Activated CD4-positive, CD25-positive, alpha-beta regulatory T cell treated with anti-CD3 and anti-CD28 coated beads, Interleukin-2, amount 50 U/mL, for 24 hours (primary cell): ENCODE data around the gene DNAH5.
"Not testable (repeated sequence)": the region's sequence is repeated elsewhere in the genome, so short reads cannot be mapped to it uniquely, and the experiment has no call there.

Experiments used
- ATAC-seq, 2 donors: fragments of 150-1000 bp; cut with Tn5 transposase; one replicate each; pipeline ENCODE4 v1.10.0; 2021; ENCODE audit warnings: mild to moderate bottlenecking in 1 of 2, moderate library complexity in 1 of 2

DNAH5 gene

GRCh38 chr5:13831351-13831750 lies 113.1 kb downstream of the DNAH5 start:
- no peak for ATAC-seq

DNA sequence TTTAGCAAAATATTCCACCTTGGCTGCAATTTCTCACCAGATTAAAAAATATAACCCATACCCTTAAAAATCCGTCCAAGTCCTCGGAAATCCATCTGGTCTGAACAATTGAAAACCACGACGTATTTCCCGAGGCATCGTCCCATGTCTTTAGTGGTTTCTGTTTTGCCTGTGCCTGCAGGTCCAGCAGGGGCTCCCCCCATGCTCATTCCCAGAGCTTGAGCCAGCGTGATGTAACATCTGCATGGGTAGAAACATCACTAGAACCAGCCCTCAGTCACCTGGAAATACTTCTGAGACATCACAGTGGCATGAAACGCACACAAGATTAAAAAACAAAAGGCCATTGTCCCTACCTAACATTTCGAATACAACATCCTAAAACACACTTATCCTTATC lies 114.0 kb downstream of the DNAH5 start:
- ATAC-seq: no peak

GRCh38 chr5:13821366-13821765 lies 123.1 kb downstream of the DNAH5 start:
- ATAC-seq: no peak

- ATAC-seq: no peak
These were observed 128.4 kb downstream of the DNAH5 start for GRCh38 chr5:13816126-13816525.

DNA sequence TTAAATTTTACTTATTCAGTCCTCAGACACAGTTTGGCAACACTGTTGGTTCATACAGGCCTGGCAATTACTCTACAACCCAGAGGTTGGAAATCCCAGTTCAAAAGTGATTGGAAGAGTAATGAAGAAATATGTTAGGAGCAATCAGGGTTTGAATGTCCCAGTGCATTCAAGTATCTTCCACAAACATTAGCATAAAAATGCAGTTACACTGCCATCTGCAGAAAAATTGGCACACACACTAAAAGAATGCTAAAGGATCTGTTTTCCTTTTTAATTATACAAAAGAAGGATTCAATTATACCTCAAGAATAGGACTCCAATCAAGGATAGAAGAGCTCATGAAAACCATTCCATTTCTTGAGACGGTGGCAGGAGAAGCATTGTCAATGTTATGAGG lies 130.2 kb downstream of the DNAH5 start:
- no peak for ATAC-seq

GRCh38 chr5:13809921-13810320 lies 134.6 kb downstream of the DNAH5 start:
- ATAC-seq: no peak

DNA sequence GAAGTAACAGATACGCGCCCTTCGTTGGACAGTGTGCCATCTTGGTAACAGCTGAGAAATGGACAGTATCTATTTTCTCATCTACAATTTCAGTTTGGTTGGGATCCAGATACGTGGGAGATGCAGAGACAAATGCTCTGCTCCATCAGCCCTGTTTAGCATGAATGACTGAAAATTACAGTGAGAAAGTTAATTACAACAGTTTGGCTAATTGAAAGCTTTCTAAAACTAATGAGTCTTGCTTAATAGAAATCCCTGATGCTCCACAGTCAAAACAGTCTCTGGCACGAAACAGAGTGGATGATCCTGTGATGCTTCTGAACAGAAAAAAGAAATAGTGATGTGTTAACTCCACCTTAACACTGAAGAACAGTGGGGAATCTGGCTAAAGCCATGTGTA lies 140.2 kb downstream of the DNAH5 start:
- ATAC-seq: no peak

GRCh38 chr5:13798569-13798968 lies 145.9 kb downstream of the DNAH5 start:
- ATAC-seq: not testable (repeated sequence)

- ATAC-seq: no peak
These were observed 158.6 kb downstream of the DNAH5 start for GRCh38 chr5:13785781-13786415.

- ATAC-seq: no peak
These were observed 160.8 kb downstream of the DNAH5 start for GRCh38 chr5:13783726-13784125.

- ATAC-seq: no peak
These were observed 164.4 kb downstream of the DNAH5 start for GRCh38 chr5:13780081-13780480.

- ATAC-seq: no peak
These were observed 170.8 kb downstream of the DNAH5 start for GRCh38 chr5:13773649-13774048.

GRCh38 chr5:13771011-13771571 lies 173.4 kb downstream of the DNAH5 start:
- no peak for ATAC-seq

GRCh38 chr5:13766236-13766635 lies 178.3 kb downstream of the DNAH5 start:
- ATAC-seq: no peak

GRCh38 chr5:13763719-13764118 lies 180.8 kb downstream of the DNAH5 start:
- ATAC-seq: no peak

- ATAC-seq: no peak
These were observed 194.7 kb downstream of the DNAH5 start for GRCh38 chr5:13749766-13750165.

GRCh38 chr5:13746026-13746425 lies 198.5 kb downstream of the DNAH5 start:
- ATAC-seq: no peak

DNA sequence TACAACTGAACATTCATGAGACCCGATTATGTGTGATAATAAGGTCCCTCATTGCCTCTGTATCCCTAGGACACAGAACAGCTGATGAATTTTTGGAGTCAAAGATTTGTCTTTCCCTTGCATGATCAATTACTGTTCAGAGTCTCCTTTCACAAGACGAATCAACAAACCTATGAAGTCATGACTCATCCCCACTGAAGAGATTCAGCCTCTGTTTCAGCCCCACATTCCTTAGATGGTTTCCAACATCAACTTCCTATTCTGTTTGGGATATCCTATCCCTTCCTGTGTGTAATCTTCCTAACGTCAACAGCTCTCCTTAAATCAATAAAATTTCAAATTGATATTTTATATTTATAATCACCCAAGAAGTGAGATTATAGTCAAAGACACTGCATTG lies 199.0 kb downstream of the DNAH5 start:
- no peak for ATAC-seq

GRCh38 chr5:13740471-13740870 lies 204.0 kb downstream of the DNAH5 start:
- ATAC-seq: no peak

DNA sequence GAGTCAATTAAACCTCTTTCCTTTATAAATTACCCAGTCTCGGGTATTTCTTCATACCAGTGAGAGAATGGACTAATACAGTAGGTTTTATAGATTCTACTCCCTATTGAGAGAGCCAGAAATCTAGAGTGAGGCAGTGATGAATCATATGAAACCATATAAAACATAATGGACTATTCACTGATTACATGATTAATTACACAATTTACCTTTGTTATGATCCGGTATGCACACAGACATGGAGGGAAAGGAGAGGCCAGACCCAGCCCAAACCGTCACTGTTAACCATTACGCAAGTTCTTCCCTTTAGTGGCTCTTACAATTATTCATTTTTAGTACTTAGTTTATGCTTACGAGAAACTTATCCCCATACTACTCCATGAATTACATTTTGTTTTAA lies 205.0 kb downstream of the DNAH5 start:
- no peak for ATAC-seq

- no peak for ATAC-seq
These were observed 208.8 kb downstream of the DNAH5 start for GRCh38 chr5:13735691-13736090.

DNA sequence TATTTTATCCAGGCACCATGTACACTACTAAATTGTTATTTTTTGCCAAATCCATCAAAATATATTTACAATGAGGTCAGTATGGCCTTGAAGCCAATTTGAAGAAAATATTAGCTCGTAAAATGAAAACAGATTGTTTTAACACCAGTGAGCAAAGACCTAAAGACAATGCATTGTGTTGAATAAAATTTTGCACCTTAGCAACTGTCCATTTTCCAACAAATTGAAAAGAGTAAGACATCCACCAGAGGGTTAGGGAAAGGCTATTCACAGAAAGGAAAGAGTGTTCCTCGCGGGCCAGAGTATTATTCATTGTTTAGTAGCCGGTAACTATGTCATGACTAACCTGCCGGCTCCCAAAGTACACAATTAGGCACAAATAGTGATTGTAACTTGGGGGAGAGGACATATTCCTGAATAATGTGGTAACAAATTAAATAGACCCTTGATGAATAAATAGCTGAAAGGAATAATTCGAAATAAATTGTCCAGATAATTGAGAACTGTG lies 213.3 kb downstream of the DNAH5 start:
- ATAC-seq: no peak

DNA sequence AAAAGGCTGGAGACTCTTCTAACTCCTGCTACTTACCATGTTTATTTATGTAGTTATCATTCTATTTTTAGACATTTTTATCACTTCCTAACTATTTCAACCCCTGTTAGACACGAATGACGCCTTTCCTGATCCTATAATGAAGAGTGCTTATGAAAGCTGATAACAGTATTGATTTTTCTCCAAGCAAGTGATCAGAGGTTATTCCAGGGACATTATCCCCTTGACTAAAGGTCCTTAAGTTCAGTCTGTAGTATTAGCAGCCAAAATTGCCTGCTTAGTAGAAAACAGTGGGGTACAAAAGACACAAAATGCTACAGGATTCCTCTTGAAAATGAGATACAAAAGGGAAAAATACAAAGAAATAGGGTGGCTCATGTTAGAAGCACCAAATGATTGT lies 235.6 kb downstream of the DNAH5 start:
- ATAC-seq: no peak

- ATAC-seq: no peak
These were observed 236.1 kb downstream of the DNAH5 start for GRCh38 chr5:13708432-13708831.

DNA sequence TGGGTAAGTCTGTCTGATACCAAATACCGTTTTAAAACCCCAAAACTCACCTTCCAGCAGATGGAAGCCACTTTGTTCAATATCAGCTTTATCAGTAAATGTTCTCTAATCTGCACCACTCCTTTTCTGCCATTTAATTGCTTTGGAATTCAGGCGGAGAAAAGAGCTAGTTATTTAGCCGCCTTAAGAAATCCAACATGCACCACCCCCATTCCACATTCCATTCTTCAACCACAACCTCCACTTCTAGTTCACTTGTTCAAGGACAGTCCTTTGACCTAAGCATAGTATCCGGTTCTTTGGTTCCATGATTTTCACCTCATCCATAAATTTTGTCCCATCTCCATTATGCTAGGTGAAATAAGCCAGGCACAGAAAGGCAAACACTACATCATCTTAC lies 240.1 kb downstream of the DNAH5 start:
- no peak for ATAC-seq
